GM12892 (cell line): ENCODE data around the gene SLC6A3.

Experiments
- POLR2A ChIP-seq: IDR thresholded peaks from 2 replicates; pipeline ENCODE4 v1.6.1; 2011; ENCODE audit warnings: low read depth, low read length, control low read depth
- TAF1 ChIP-seq: IDR thresholded peaks from 2 replicates; pipeline ENCODE4 v1.6.1; 2011; ENCODE audit warnings: low read depth, mild to moderate bottlenecking, control low read depth, low read length, borderline replicate concordance

- TF ChIP-seq TAF1 (no peak), POLR2A (no peak)
These were observed 67.1 kb downstream of the SLC6A3 start for GRCh38 chr5:1378096-1378495.
